ENCODE results near the gene ARHGAP6. TPM values are rescaled to one million over a fixed set of nuclear protein-coding genes. Genes with fewer than 3 reads are reported as not detected.
"Not testable (repeated sequence)": the region's sequence is repeated elsewhere in the genome, so short reads cannot be mapped to it uniquely, and the experiment has no call there.

Gene ARHGAP6
- total RNA-seq, 1 donor from 2014 or later = 33.6 TPM

DNA sequence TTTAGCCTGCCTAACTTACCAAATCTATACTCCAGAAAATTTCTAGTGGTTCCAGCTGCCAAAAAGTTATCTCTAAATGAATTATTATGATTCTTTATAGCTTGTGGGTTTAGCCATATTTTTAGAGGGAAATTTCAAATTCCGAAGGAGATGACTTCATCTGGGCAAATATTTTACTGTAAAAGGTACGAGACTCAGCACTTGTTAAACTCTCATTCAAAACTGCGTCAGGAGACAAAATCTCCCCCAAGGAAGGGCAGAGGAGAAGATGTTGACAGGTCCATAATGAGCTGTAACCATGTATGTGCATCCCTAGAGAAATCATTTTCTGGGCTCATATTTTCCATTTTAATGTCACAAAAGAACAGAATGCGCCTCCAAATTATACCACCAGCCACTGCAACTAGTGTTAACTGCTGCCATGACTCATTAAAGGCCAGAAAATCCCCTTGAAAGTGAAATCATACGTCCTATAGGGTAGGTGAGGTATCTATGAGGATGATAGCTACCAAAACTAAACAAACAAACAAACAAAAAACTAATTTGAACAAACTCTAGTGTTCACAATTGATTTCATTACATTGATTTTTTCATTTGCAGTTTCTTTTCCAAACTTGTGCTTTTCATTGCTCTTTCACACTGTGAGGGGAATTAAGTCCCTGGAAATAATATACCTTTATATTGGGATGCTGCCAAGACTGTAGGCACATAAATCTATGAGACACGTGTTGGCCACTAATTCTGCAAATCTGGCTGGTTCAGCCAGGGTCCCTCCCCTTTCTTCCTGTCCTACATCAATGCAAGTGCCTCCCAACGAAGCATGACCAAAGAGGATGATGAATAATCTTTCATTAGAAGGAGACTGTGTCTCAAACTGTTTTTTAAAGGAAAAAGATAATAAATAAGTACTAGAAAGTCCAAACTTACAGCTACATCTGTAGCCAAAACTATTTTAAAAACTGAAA lies 85.8 kb downstream of the ARHGAP6 start:
- peak overlapping the region in 1 of 2 donors; percentile 8 for H3K27ac ChIP-seq
- H3K27me3 ChIP-seq = no peaks in the 10 kb centered on the region
- TF ChIP-seq CTCF (IDR thresholded peaks at IDR 0.05) = no peak
- no peaks in the 10 kb centered on the region for H3K9me3 ChIP-seq
- no peak for DNase-seq (ENCODE audit: low spot score in 2 of 2)
- H3K36me3 ChIP-seq = no peaks in the 10 kb centered on the region
- intact Hi-C loops (cut with DNase I) = no loop called here
- H3K4me3 ChIP-seq = peak overlapping the region in 1 of 2 donors; percentile 25
- H3K4me1 ChIP-seq = no peaks in the 10 kb centered on the region

GRCh38 chrX:11578301-11578700 lies 87.4 kb downstream of the ARHGAP6 start:
- intact Hi-C loops (cut with DNase I); H3K27me3 ChIP-seq; H3K9me3 ChIP-seq; DNase-seq (ENCODE audit: low spot score in 2 of 2); H3K36me3 ChIP-seq; H3K4me3 ChIP-seq; H3K4me1 ChIP-seq; H3K27ac ChIP-seq: not testable (repeated sequence)

- Histone ChIP-seq H3K4me1 (no peaks in the 10 kb centered on the region), H3K9me3 (no peaks in the 10 kb centered on the region), H3K4me3 (no peak overlapping the region), H3K27ac (no peak overlapping the region), H3K27me3 (no peaks in the 10 kb centered on the region), H3K36me3 (no peaks in the 10 kb centered on the region)
- no peak for TF ChIP-seq CTCF (IDR thresholded peaks at IDR 0.05)
- DNase-seq (ENCODE audit: low spot score in 2 of 2) = no peak
- intact Hi-C loops (cut with DNase I) = no loop called here
These were observed 88.1 kb downstream of the ARHGAP6 start for GRCh38 chrX:11577603-11578002.

DNA sequence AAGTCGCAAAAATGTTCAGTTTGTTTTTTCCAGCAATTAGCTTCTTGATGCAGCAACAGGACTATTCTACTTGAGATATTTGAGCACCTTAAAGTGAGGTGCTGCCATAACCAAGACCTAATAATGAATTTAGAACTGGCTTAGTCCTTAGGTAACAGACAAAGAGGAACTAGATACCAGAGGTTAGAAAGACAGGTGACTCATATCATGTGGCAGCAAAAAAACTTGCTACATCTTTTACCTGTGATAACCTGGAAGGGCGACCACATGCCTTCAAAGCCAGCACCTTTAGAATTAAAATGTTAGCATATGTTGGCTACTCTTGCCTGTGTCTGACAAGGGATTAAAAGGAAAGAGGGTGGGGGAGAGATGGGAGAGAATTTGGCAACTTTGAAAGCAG lies 90.4 kb downstream of the ARHGAP6 start:
- Histone ChIP-seq H3K27me3 (no peaks in the 10 kb centered on the region), H3K27ac (no peak overlapping the region), H3K9me3 (no peaks in the 10 kb centered on the region), H3K4me3 (no peak overlapping the region), H3K36me3 (no peaks in the 10 kb centered on the region), H3K4me1 (no peaks in the 10 kb centered on the region)
- intact Hi-C loops (cut with DNase I) = no loop called here
- DNase-seq (ENCODE audit: low spot score in 2 of 2) = no peak
- no peak for TF ChIP-seq CTCF (IDR thresholded peaks at IDR 0.05)

- Histone ChIP-seq H3K4me1 (no peaks in the 10 kb centered on the region), H3K27ac (no peak overlapping the region), H3K9me3 (no peaks in the 10 kb centered on the region), H3K36me3 (no peaks in the 10 kb centered on the region), H3K4me3 (no peak overlapping the region), H3K27me3 (no peaks in the 10 kb centered on the region)
- TF ChIP-seq CTCF (IDR thresholded peaks at IDR 0.05) = no peak
- DNase-seq (ENCODE audit: low spot score in 2 of 2) = no peak
- intact Hi-C loops (cut with DNase I) = loop anchor here (10.0 kb wide), 1 partner anchor 57 kb away; no protein-coding TSS in a partner anchor
These were observed 98.0 kb downstream of the ARHGAP6 start for GRCh38 chrX:11567528-11568220.

DNA sequence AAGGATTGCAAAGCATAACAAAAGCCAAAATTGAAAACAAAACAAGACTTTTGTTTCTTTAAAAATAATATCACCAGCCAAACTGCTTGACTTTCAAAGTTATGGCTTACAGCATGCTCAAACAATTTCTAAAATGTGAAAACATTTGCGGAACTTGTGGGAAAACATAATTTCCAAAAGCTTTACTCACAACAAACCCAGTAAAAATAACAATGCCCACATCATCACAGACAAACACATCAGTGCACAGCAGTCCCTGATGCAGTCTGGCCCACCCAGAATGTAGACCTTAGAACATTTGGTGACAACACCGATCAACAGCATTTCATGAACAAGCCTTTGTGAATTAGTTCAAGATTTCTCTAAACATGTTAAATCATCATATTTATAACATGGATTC lies 98.9 kb downstream of the ARHGAP6 start:
- H3K4me1 ChIP-seq = no peaks in the 10 kb centered on the region
- intact Hi-C loops (cut with DNase I) = loop anchor here (10.0 kb wide), 1 partner anchor 58 kb away; no protein-coding TSS in a partner anchor
- TF ChIP-seq CTCF (IDR thresholded peaks at IDR 0.05) = no peak
- H3K27ac ChIP-seq = no peak overlapping the region
- H3K9me3 ChIP-seq = no peaks in the 10 kb centered on the region
- no peaks in the 10 kb centered on the region for H3K36me3 ChIP-seq
- H3K4me3 ChIP-seq = no peak overlapping the region
- H3K27me3 ChIP-seq = no peaks in the 10 kb centered on the region
- DNase-seq (ENCODE audit: low spot score in 2 of 2) = no peak

All from ascending aorta (tissue), 2 donors.